Tibial nerve (tissue), 3 donors: ENCODE results near the gene PVALEF.

ENCODE experiments used
- POLR2A ChIP-seq, 2 donors: fragments of 450-650 bp; IDR thresholded peaks; one replicate each; pipeline ENCODE4 v1.6.1; 2017; ENCODE audit warnings: antibody characterized with exemption in 2 of 2, mild to moderate bottlenecking in 2 of 2, moderate library complexity in 2 of 2
- TF ChIP-seq, protein P1 (sequence below), 5 experiments: fragments of 200-600 bp in 3 of 5; fragments of 450-650 bp in 2 of 5; sonication (generic) in 3 of 5; IDR thresholded peaks; one replicate each; pipeline ENCODE4 v1.5.1; 2016 to 2019; ENCODE audit warnings: antibody characterized with exemption in 5 of 5, mild to moderate bottlenecking in 3 of 5, moderate library complexity in 2 of 5

GRCh38 chr17:81231121-81231645 is 65.9 kb downstream of the PVALEF start:
- TF ChIP-seq, protein P1, sequence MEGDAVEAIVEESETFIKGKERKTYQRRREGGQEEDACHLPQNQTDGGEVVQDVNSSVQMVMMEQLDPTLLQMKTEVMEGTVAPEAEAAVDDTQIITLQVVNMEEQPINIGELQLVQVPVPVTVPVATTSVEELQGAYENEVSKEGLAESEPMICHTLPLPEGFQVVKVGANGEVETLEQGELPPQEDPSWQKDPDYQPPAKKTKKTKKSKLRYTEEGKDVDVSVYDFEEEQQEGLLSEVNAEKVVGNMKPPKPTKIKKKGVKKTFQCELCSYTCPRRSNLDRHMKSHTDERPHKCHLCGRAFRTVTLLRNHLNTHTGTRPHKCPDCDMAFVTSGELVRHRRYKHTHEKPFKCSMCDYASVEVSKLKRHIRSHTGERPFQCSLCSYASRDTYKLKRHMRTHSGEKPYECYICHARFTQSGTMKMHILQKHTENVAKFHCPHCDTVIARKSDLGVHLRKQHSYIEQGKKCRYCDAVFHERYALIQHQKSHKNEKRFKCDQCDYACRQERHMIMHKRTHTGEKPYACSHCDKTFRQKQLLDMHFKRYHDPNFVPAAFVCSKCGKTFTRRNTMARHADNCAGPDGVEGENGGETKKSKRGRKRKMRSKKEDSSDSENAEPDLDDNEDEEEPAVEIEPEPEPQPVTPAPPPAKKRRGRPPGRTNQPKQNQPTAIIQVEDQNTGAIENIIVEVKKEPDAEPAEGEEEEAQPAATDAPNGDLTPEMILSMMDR (IDR thresholded peaks at IDR 0.05) = no peak
- no peak for TF ChIP-seq POLR2A (IDR thresholded peaks at IDR 0.05)
